NB4 (cell line): ENCODE measurements around the gene CBY2.

Experiments
- CTCF ChIP-seq: IDR thresholded peaks from one replicate; pipeline ENCODE4 v1.5.1; 2012; ENCODE audit warnings: low read depth, low read length
- MAX ChIP-seq: IDR thresholded peaks from 2 replicates; pipeline ENCODE4 v1.6.1; 2011; ENCODE audit warnings: low read depth, low read length
- POLR2A ChIP-seq: IDR thresholded peaks from 2 replicates; pipeline ENCODE4 v1.6.1; 2011; ENCODE audit warnings: mild to moderate bottlenecking; ENCODE audit not compliant: insufficient read length; ENCODE audit errors: extremely low read depth

- TF ChIP-seq CTCF (no peak), MAX (no peak), POLR2A (no peak)
Measured at GRCh38 chr13:45750566-45750965, 48.4 kb downstream of the CBY2 start.
